Measurements from ENCODE around the gene UXS1.

Gene UXS1

GRCh38 chr2:106115250-106115649 is 78.9 kb downstream of the UXS1 start:
- no peak for DNase-seq (ENCODE audit: extremely low read depth, low read depth)

GRCh38 chr2:106114166-106114565 is 79.9 kb downstream of the UXS1 start:
- no peak for DNase-seq (ENCODE audit: extremely low read depth, low read depth)
- TF ChIP-seq CTCF (IDR thresholded peaks at IDR 0.05; ENCODE audit: low read depth, low read length), result no peak

More at GRCh38 chr2:106115250-106115649, 78.9 kb downstream of the UXS1 start:
- no peak for TF ChIP-seq CTCF (IDR thresholded peaks at IDR 0.05; ENCODE audit: low read depth, low read length)

- no peak for DNase-seq (ENCODE audit: extremely low read depth, low read depth)
- TF ChIP-seq CTCF (IDR thresholded peaks at IDR 0.05; ENCODE audit: low read depth, low read length), result no peak
These were observed 80.6 kb downstream of the UXS1 start for GRCh38 chr2:106113361-106113966.

GRCh38 chr2:106111882-106112571 is 82.1 kb downstream of the UXS1 start:
- DNase-seq (ENCODE audit: extremely low read depth, low read depth), result no peak

GRCh38 chr2:106109675-106110424 is 84.3 kb downstream of the UXS1 start:
- no peak for DNase-seq (ENCODE audit: extremely low read depth, low read depth)
- TF ChIP-seq CTCF (IDR thresholded peaks at IDR 0.05; ENCODE audit: low read depth, low read length), result no peak

More at GRCh38 chr2:106111882-106112571, 82.1 kb downstream of the UXS1 start:
- no peak for TF ChIP-seq CTCF (IDR thresholded peaks at IDR 0.05; ENCODE audit: low read depth, low read length)

- no peak for DNase-seq (ENCODE audit: extremely low read depth, low read depth)
- no peak for TF ChIP-seq CTCF (IDR thresholded peaks at IDR 0.05; ENCODE audit: low read depth, low read length)
These were observed 85.3 kb downstream of the UXS1 start for GRCh38 chr2:106108791-106109190.

- DNase-seq (ENCODE audit: extremely low read depth, low read depth), result no peak
- peak; percentile 30 for TF ChIP-seq CTCF (IDR thresholded peaks at IDR 0.05; ENCODE audit: low read depth, low read length)
These were observed 85.8 kb downstream of the UXS1 start for GRCh38 chr2:106108351-106108750.
